Activated CD4-positive, alpha-beta T cell treated with anti-CD3 and anti-CD28 coated beads, Interleukin-2, amount 50 U/mL, for 4 hours (primary cell): ENCODE measurements around the gene FGF18.

ENCODE experiments used
- DNase-seq, 2 experiments: peaks; one replicate each; pipeline ENCODE4 v3.0.0-alpha.2; 2020

Gene FGF18

DNA sequence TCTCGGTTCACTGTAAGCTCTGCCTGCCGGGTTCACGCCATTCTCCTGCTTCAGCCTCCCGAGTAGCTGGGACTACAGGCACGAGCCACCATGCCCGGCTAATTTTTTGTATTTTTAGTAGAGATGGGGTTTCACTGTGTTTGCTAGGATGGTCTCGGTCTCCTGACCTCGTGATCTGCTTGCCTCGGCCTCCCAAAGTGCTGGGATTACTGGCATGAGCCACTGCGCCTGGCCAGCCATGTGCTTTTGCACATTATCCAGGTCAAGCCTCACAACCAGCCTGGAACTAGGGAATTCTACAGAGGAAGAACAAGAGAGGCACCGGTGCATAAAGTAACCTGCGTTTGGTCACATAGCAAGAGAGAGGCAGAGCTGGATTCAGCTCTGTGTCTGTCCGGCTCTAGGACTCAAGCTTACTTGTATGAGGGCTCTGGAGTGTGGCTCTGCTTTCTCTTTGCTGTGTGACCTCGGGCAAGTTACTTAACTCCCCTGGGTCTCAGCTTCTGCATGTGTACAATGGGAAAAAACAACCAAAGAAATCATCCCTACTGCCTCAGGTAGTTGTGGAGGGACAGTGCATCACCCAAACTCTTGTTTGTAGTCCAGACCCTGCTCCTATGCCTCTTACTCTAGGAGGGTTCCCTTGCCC, 6.3 kb downstream of the FGF18 start:
- no peak for DNase-seq

DNA sequence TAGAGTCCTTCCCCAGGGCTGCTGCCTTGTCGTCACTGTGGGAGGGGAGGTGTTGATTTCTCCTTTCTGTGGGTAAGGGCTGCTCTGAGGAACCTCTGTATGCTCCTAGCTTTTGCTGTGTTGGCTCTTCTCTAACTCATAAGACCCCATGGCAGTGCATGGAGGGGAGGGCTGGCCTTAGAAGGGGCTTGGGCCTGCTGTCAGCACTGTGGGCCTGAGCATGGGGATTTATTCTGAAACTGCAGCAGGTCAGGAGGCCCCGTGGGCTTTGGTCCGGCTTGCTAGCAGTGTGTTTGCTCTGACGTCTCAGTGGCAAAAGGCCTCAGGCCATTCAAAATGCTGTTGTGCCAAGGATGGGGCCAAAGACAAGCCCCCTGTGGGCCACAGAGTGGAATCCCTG, 6.8 kb downstream of the FGF18 start:
- no peak for DNase-seq

DNA sequence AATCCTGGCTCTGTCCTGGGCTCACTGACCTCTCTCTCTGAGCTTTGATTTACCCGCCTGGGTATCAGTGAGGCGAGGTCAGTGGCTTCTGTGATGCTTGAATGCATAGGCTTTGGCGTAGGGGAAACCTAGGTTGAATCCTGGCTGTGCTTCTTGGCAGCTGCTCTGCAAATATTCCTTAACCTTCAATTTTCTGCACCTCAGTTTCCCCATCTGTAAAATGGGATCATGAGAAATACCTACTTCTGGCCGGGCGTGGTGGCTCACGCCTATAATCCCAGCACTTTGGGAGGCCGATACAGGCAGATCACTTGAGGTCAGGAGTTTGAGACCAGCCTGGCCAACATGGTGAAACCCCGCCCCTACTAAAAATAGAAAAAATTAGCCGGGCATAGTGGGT, 7.2 kb downstream of the FGF18 start:
- DNase-seq: no peak

DNA sequence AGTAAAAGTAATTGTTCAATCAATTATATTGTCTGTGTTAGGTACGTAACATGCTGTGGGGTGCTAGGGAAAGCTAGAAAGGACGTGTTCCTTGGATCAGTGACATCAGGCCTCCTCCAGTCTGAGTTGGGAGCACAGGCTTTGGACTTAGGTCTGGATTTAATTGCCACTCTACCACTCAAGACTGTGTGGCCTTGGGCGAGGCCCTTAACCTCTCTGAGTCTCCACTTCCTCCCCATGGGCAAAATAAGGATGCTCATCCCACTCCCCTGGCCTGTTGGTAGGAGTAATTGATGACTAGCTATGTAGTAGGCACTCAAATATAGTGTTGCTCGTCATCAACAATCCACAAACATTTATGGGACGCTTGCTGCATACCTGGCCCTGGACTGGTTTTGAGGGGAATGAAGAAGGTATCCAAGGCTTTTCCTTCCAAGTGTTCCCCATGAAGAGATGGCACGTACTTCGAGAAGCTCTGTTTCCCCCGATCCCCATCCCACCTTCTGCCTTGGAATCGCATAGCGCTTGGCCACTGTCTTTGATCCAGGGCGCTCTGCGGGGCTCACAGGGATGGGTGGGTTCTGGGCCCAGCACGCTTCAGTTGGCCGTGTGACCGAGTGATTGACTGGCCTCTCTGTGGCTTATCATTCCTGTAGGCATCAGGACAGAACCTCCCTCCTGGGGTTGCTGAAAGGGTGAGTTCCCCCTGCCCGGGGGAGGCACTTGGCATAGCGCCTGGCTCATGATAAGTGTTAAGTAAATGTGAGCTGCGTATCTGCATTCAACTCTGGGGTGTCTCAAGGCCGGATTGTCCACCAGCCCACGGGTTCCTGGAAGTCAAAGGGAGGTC, 8.1 kb downstream of the FGF18 start:
- no peak for DNase-seq

DNA sequence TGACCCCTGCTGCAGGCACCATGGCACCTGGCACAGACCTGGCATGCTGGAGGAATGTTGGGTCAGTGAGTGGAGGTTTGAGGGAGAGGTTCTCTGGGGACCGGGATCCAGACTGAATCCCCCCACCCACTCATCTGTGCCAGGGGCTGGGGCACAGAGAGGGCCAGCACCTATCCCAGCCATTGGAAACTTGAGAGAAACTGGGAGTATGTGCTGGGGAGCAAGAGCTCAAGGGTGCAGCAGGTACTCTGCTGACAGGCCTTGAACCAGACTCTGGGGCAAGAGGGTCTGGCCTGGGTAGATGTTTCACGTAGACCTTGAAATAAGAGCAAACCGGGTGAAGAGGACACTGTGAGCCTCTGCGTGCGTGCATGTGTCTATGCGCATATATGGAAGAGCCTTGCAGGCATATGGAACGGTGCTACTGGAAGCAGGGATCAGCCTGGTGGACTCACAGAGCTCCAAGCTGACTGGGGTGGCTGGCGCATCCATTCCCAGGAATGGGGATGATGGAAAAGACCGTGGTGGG, 8.8 kb downstream of the FGF18 start:
- no peak for DNase-seq

DNA sequence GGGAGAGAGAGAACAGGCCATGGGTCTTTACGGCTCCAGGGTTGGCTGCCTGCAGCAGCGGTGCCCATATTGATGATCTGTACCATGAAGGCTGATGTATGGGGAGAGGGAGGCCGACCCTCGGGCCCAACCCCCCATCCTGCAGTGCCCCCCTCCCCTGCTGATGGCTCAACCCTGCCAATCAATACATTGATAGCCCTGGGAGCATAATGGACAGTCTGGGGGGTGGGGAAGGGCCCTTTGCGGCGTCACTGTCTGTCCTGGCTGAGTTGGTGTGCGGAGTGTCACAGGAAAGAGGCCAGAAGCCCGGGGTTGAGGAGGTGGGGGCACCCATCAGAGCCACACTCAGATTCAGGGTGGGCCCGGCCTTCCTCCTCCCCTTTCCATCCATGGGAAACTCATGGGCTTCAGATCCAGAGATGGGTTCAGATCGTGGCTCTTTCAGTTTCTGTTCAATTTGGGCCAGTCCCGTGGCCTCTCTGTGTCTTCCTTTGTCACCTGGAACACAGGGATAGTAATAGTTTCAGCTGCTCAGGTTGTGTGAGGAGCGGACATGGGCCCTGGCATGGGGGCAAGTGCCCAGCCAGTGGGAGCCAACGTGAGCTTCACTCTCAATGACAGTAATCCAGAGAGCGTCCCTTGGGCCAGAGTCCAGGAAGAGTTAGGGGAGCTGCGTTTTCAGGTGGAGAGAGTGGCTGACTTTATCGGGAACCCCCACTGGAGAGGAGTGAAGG, 9.5 kb downstream of the FGF18 start:
- DNase-seq: no peak

DNA sequence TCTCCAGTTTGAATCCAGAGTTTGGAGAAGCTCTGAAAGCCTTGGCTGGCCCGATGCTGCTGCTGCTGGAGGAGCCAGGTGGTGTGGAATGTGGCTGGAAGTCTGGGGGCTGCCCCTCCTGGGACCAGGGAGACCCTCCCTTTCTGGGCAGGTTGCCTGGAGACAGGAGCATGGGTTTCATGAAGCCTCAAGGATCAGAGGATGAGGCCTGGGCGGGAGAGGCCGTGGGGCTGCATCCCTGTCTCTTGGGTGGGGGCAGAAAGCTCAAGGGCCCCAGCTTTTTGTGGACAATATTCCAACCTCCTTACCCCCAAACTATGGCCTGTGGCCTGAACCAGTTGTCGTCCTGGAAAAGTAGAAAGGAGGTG, 10.1 kb downstream of the FGF18 start:
- DNase-seq: no peak

DNA sequence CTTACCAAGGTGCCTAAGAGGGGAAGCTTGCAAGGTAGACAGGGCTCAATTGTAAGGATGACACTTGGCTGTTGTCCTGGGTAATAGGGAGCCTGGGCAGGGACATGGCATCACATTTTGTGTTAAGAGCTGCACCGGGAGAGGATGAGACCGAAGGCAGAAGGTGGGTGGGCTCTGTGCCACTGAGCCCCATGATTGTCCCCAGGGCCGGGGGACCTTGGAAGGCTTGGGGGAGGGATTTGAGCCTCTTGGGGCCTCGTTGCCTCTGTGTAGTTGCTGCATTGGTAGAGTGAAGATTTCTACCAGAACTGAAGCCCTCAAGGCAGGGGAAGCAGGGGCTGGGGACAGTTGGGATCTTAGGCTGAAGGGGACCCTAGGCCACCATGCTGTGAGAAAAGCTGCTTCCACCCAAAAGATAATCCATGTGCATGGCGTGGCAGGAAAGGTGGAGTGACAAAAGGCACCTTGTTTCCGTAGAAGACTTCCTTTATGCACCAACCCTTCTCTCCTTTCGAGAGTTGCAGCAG, 11.9 kb downstream of the FGF18 start:
- DNase-seq: no peak

DNA sequence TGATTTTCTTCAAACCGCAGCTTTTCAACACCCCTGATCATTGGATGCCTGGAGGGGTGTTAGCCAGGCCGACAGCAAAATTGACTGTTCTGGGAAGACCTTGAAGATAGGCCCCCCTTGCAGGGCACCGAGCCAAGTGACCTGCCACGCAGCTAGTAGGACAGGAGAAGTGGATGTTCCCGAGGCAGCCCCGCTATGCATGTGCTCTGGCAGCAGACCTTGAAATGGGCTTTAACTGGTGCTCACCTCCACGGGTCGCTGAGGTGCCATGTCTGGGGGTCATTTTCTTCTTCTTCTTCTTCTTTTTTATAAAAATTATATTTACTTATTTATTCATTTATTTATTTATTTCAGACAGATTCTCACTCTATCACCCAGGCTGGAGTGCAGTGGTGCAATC, 12.6 kb downstream of the FGF18 start:
- no peak for DNase-seq

DNA sequence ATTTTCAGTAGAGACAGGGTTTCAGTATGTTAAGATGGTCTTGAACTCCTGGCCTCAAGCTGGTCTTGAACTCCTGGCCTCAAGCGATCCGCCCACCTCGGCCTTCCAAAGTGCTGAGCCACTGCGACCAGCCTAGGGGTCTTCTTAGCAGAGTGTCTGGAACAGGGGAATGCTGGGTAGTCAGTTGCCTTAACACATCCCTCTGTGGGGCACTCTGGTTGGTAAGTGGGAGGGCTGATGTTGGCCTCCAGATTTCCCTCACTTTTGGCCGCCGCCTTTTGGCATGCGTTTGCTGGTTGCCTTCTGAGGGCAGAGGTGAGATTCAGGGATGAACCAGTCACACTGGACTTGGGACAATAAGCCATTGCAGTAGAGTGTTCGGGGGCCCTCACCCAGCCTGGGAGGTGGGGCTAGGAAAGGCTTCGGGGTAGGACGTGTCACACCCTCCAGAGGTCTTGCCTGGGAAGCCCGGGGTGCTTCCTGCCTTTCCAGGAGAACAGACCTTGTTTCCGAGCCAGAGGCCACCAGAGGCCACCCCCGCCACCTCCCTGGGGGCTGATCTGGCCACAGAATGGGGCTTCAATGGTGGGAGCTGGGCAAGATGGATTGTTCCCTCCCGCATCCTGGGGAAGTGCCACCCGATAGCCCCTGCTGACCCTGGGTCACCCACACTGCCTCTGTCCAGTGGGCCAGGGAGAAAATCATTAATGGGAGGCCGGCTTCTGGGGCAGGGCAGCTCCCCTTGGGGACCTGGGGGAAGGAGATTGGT, 13.3 kb downstream of the FGF18 start:
- no peak for DNase-seq

DNA sequence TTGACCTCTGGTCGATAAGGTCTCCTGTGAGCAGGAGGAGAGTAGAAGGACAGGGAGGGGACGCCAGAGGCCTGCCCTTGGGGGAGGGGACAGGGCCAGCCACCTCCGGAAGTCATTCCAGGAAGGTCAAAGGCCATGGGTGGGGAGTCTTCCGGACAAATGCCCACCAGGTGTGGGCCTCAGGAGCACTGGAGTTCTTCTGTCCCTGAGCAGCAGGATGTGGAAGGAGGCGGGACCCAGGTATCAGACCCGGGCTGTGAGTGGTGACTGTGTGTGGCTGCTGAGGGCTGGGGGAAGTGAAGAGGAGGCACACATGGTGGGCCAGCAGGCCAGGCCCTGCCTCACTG, 13.9 kb downstream of the FGF18 start:
- DNase-seq: no peak

DNA sequence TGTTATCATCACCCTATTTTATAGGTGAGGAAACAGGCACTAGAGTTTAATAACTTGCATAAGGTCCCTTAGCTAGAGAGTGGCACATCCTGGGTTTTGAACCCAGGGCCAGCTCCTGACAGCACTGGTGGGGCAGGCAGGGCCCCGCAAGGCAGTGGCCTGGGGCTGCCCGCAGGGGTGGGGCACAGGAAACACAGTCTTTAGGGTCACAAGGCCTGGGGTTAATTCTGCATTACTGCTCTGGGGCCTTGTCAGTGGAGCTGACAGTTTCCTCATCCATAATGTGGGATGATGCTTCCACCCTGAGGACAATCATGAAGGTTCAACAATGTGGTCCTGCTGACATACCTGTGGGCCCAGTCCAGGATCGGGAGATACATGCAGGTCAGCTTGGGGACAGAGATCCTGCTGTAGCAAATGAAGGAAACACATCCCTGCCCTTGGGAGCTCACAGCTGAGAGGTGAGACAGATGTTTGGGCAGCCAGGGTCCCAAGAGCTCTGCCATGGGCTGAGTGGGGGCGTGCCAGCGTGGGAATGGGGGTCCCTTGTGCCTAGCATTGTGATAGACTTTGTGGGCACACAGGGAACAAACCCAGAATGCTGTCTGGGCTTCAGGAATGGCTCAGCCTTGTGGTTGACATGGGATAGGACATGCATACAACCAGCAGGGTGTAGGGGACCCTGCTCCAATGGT, 14.7 kb downstream of the FGF18 start:
- no peak for DNase-seq

DNA sequence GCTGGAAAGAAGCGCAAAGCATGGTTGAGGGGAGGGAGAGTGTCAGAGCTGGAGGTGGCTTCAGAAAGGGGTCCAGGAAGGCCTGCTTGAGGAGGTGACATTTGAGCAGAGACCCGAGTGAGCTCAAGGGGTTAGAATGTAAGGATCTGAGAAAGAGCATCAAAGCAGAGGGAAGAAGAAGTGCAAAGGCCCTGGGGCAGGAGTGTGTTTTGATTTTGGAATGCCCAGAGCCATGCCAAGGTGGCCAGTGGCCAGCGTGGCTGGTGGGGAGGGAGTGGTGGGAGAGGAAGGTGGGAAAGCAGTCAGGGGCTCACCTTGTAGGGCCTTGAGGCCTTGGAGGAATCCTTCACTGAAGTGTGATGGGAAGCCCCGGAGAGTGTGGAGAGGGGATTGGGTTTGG, 15.4 kb downstream of the FGF18 start:
- no peak for DNase-seq

DNA sequence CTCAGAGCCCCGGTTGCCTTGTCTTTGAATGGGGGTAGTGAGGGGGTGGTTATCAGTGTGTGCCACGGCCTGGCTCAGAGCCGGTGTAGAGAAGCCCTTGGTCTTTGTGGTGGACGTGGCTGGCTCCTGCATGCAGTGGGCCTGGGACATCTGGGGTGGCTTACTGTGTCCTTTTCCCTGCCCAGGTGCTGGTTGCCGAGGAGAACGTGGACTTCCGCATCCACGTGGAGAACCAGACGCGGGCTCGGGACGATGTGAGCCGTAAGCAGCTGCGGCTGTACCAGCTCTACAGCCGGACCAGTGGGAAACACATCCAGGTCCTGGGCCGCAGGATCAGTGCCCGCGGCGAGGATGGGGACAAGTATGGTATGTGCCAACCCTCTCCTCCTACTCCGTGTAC, 16.5 kb downstream of the FGF18 start:
- DNase-seq: no peak

DNA sequence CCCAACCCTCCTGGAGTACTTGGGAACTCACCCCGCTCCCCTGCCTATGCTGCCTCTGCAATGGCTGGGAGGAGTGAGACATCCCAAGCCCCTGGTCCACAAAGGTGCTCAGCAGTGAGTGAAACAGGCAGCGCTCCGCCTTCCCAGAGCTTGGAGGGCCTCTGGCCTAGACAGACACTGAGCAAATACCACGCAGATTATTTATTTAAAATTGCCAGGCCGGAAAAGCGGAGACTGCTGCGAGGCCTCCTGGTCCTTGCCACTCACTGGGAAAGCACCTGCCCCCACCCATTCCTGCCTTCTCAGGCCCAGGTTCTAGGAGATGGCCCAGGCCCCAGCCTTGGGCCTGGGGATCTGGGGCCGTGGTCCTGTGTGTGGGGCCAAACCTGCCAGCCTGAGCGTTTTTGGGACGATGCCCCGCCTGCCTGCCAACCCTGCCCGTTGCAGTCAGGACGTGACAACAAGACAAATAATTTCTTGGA, 17.4 kb downstream of the FGF18 start:
- DNase-seq: no peak

DNA sequence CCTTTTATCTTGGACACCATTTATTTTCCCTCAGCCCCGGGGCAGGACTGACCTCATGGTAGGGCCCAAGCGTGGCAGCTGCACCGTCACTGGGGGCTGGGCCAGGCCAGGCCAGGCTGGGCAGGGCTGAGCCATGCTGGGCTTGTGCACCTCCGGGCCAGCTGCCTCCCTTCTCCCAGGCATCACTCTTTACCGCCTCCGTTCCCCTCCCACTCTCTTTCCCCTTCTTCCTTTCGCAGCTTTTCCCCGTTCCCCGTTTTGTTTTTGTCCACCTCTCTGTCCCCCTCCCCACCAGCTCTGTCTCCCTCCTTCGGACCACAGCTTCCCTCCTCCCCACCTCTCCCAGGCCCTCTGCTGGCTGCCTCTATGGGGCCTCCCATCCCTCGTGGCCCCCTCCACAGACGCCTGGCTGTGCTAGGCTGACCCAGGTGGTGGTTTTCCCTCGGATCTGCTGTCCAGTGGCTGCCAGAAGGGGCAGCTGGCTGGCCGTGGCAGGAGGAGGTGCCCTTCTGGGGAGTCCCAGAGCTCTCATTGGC, 17.9 kb downstream of the FGF18 start:
- DNase-seq: no peak

DNA sequence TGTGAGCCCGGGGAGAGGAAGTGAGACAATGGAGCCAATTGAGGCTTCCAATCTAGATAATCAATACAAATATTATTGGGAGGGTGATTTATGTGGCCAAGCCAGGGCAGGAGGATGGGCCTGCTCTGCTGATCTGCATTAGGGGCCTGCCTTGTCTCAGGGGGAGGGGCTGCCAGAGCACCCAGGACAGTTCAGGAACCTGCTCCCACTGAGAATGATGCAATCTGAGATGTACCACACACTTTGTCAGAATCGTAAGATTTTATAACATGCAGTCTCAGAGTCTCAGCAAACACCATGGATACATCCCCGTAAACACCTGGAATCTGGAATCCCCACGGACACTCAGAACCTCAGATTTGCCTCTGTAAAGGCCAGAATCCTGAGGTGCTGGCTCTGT, 19.3 kb downstream of the FGF18 start:
- DNase-seq: no peak

DNA sequence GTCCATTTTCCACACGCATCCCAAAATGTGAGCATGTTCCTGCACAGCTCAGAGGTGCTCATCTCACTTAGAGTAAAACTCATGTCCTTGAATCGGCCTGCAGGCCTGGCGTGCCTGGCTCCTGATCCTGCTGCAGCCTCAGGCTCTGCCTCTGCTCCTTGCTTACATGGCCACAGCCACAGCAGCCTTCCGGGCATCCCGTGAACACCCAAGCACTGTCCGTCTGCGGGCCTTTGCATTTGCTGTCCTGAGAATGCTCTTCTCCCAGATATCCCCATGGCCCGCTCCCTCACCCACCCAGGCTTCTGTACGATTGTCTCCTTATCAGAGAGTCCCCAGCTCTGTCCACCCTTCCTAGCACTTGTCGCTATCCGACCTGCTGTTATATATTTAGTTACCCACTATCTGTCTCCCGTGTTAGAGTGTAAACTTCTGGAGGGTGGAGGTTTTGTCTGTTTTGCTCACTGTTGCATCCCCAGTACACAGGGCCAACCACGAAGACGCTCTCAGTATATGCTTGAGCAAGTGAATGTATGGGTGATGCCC, 21.9 kb downstream of the FGF18 start:
- DNase-seq: no peak

DNA sequence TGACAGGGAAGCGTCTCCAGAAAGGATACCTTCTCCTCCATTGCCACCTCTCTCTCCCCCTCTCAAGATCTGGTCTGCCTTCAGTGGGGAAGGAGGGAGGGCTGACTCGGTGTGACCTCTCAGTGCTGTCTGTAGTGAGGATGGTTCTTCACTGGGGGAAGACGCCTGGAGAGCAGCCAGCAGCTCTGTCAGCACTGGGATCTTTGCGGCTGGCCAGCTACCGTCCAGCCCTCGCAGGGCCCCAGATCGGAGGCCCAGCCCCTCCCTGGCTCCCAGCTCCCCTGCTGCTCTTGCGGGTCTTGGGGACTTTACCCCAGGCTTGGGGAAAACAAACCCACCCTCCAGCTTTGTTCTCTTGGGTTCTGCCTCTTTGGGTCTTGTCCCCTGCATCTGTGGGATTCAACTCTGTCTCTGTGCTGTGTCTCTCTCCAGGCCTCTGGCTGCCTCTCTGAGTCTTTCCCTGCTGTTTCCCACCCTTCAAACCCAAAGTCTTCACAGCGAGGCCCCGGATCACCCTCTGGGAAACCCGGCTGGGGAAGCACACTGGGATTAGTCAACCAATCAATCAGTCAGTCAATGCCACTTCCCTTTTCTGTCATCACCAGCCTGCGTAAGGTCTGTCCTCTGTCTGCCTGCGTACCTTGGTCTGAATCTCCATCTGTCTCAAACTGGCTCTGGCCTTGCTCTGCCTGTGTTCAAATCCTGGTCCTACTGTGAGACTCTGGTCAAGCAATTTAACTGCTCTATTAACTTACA, 23.0 kb downstream of the FGF18 start:
- DNase-seq: no peak

DNA sequence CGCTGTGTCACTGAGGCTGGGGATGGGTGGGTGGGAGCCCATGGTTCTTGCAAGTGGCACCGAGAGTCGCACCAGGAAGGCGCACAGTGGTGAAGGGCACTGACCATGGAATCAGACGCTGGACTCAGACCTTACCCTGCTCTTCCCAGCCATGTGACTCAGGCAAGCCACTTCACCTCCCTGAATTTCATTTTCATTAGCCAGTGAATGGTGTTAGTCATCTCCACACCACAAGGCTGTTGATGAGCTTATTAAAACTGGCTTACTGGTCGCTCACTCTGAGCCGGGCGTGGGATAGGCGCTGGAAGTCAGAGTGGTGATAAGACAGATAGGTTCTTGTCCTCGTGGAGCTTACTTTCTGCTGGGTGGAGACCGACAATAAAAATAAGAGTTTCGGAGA, 25.1 kb downstream of the FGF18 start:
- no peak for DNase-seq
